GM06990 (cell line): ENCODE results near the gene SPEM3.

Experiments
- DNase-seq: peaks from one replicate; pipeline ENCODE4 v3.0.0-alpha.2; 2011; ENCODE audit not compliant: insufficient read length; ENCODE audit errors: extremely low read depth
- H3K27me3 ChIP-seq: replicated peaks from 2 replicates; pipeline ENCODE4 v1.6.0; 2011; ENCODE audit warnings: low read length; ENCODE audit not compliant: control insufficient read depth, insufficient read depth
- H3K36me3 ChIP-seq: 2 replicates; pipeline ENCODE4 v1.5.1; 2011; ENCODE audit warnings: low read length; ENCODE audit not compliant: control insufficient read depth, insufficient read depth
- H3K4me3 ChIP-seq: replicated peaks from 2 replicates; pipeline ENCODE4 v1.5.1; 2011; ENCODE audit warnings: low read depth, mild to moderate bottlenecking, control low read depth, low read length
- CTCF ChIP-seq: IDR thresholded peaks from 2 replicates; pipeline ENCODE4 v1.5.1; 2011; ENCODE audit warnings: low read length, control low read depth, mild to moderate bottlenecking, inconsistent platforms; ENCODE audit not compliant: insufficient read depth, poor library complexity, severe bottlenecking

The SPEM3 gene

GRCh38 chr17:7439462-7440112, 10.9 kb downstream of the SPEM3 start, which contains the start of gene FGF11:
TSS of gene FGF11 (plus strand) at chr17:7439512. CDS start at chr17:7439621, 109 bp downstream.
- no peaks in the 10 kb centered on the region; the same call in 1 of the 2 replicates for H3K36me3 ChIP-seq
- H3K4me3 ChIP-seq, result peak within 1 kb of the TSS; percentile 68
- DNase-seq, result peak; percentile 42
- TF ChIP-seq CTCF, result no peak
- no peaks in the 10 kb centered on the region for H3K27me3 ChIP-seq

- DNase-seq, result peak; percentile 58
- no peak for TF ChIP-seq CTCF
- peak overlapping the region; percentile 68 for H3K4me3 ChIP-seq
- H3K27me3 ChIP-seq, result no peaks in the 10 kb centered on the region
- H3K36me3 ChIP-seq, result no peaks in the 10 kb centered on the region; the same call in 1 of the 2 replicates
These were observed 11.6 kb downstream of the SPEM3 start for GRCh38 chr17:7440113-7440833.

- Histone ChIP-seq H3K4me3 (peak overlapping the region; percentile 68), H3K36me3 (no peaks in the 10 kb centered on the region; the same call in 1 of the 2 replicates), H3K27me3 (no peaks in the 10 kb centered on the region)
- TF ChIP-seq CTCF, result no peak
- peak; percentile 53 for DNase-seq
These were observed 12.2 kb downstream of the SPEM3 start for GRCh38 chr17:7440834-7441195.

GRCh38 chr17:7441266-7441665, 12.6 kb downstream of the SPEM3 start:
- no peak for DNase-seq
- Histone ChIP-seq H3K4me3 (no peak overlapping the region), H3K27me3 (no peaks in the 10 kb centered on the region), H3K36me3 (no peaks in the 10 kb centered on the region; the same call in 1 of the 2 replicates)
- TF ChIP-seq CTCF, result no peak

- Histone ChIP-seq H3K4me3 (no peak overlapping the region), H3K27me3 (no peaks in the 10 kb centered on the region), H3K36me3 (no peaks in the 10 kb centered on the region; the same call in 1 of the 2 replicates)
- no peak for TF ChIP-seq CTCF
- DNase-seq, result no peak
These were observed 13.5 kb downstream of the SPEM3 start for GRCh38 chr17:7442142-7442541.
